ENCODE results near the gene CD320. TPM values are rescaled to one million over a fixed set of nuclear protein-coding genes. Genes with fewer than 3 reads are reported as not detected.
A peak's percentile ranks its signal among the peaks of the same experiment; 100 is the strongest.

CD320 gene
- total and polyA plus RNA-seq, 2 of the 8 experiments (the other 6 are each of a cell fraction or from before 2014, with no cell fraction given), result 80.4 to 157 TPM

GRCh38 chr19:8332976-8333766, 25.0 kb upstream of the CD320 start (continued):
- TF ChIP-seq BACH1 (IDR thresholded peaks at IDR 0.05; ENCODE audit: low read length), result no peak
- TF ChIP-seq MAX (IDR thresholded peaks at IDR 0.05), result peak; percentile 93

Measured in H1 (cell line).